ENCODE data around the gene ADAT1. TPM values are rescaled to one million over a fixed set of nuclear protein-coding genes. Genes with fewer than 3 reads are reported as not detected.

Gene ADAT1
- polyA plus RNA-seq, 1 experiment: 18.9 TPM

GRCh38 chr16:75570396-75571065 is 52.5 kb downstream of the ADAT1 start:
- no peak for DNase-seq (ENCODE audit: low read depth)
- ChIA-PET POLR2A (no interaction called here), CTCF (no interaction called here)
- Histone ChIP-seq H3K4me3 (ENCODE audit: low read depth, low read length) (no peak overlapping the region), H3K27me3 (ENCODE audit: control insufficient read depth, insufficient read depth, low read length) (no peaks in the 10 kb centered on the region), H3K36me3 (ENCODE audit: control insufficient read depth, insufficient read depth, low read length) (peaks cover 32% of the 10 kb centered on the region)
- no peak for TF ChIP-seq CTCF (IDR thresholded peaks at IDR 0.05; ENCODE audit: insufficient read depth, low read depth, low read length)

- CTCF ChIA-PET: interaction anchor here (3.5 kb wide), 1 partner anchor 14 kb away, joined by 9 read pairs; no protein-coding TSS in a partner anchor
- H3K4me3 ChIP-seq (ENCODE audit: low read depth, low read length): no peak overlapping the region
- POLR2A ChIA-PET: no interaction called here
Observed at GRCh38 chr16:75567911-75568310, 55.2 kb downstream of the ADAT1 start.

GRCh38 chr16:75566758-75567255 is 56.3 kb downstream of the ADAT1 start:
- DNase-seq (ENCODE audit: low read depth): no peak
- H3K4me3 ChIP-seq (ENCODE audit: low read depth, low read length): peak overlapping the region; percentile 83
- TF ChIP-seq CTCF (IDR thresholded peaks at IDR 0.05; ENCODE audit: insufficient read depth, low read depth, low read length): no peak
- ChIA-PET CTCF (interaction anchor here (0.6 to 3.5 kb wide), 5 partner anchors 9 to 94 kb away, joined by 3 to 9 read pairs (median 3); no protein-coding TSS in a partner anchor), POLR2A (no interaction called here)
- 0 out of 2 replicates have a peak, but pooled peaks cover 2% of the 10 kb centered on the region for H3K27me3 ChIP-seq (ENCODE audit: control insufficient read depth, insufficient read depth, low read length)
- H3K36me3 ChIP-seq (ENCODE audit: control insufficient read depth, insufficient read depth, low read length): peaks cover 14% of the 10 kb centered on the region

More at GRCh38 chr16:75567911-75568310, 55.2 kb downstream of the ADAT1 start:
- no peak for TF ChIP-seq CTCF (IDR thresholded peaks at IDR 0.05; ENCODE audit: insufficient read depth, low read depth, low read length)
- Histone ChIP-seq H3K36me3 (ENCODE audit: control insufficient read depth, insufficient read depth, low read length) (peaks cover 21% of the 10 kb centered on the region), H3K27me3 (ENCODE audit: control insufficient read depth, insufficient read depth, low read length) (0 out of 2 replicates have a peak, but pooled peaks cover 2% of the 10 kb centered on the region)
- DNase-seq (ENCODE audit: low read depth): no peak

GRCh38 chr16:75566040-75566757 is 56.9 kb downstream of the ADAT1 start, which contains the start of gene GABARAPL2:
Gene GABARAPL2, plus strand, starts transcription at chr16:75566379. Its CDS starts 108 bp downstream, at chr16:75566487.
- Histone ChIP-seq H3K36me3 (ENCODE audit: control insufficient read depth, insufficient read depth, low read length) (peaks cover 11% of the 10 kb centered on the region), H3K4me3 (ENCODE audit: low read depth, low read length) (peak within 1 kb of the TSS; percentile 83), H3K27me3 (ENCODE audit: control insufficient read depth, insufficient read depth, low read length) (peaks cover 2% of the 10 kb centered on the region; the same call in 1 of the 2 replicates)
- no peak for DNase-seq (ENCODE audit: low read depth)
- POLR2A ChIA-PET: interaction anchor here (0.5 kb wide), 1 partner anchor 68 kb away, joined by 4 read pairs; no protein-coding TSS in a partner anchor
- TF ChIP-seq CTCF (IDR thresholded peaks at IDR 0.05; ENCODE audit: insufficient read depth, low read depth, low read length): no peak
- CTCF ChIA-PET: interaction anchor here (0.7 to 3.5 kb wide), 6 partner anchors 9 to 49 kb away, joined by 3 to 11 read pairs (median 4); no protein-coding TSS in a partner anchor

GRCh38 chr16:75565640-75566039 is 57.4 kb downstream of the ADAT1 start:
- Histone ChIP-seq H3K27me3 (ENCODE audit: control insufficient read depth, insufficient read depth, low read length) (peaks cover 2% of the 10 kb centered on the region; the same call in 1 of the 2 replicates), H3K4me3 (ENCODE audit: low read depth, low read length) (peak overlapping the region; percentile 83), H3K36me3 (ENCODE audit: control insufficient read depth, insufficient read depth, low read length) (peaks cover 11% of the 10 kb centered on the region)
- no peak for TF ChIP-seq CTCF (IDR thresholded peaks at IDR 0.05; ENCODE audit: insufficient read depth, low read depth, low read length)
- POLR2A ChIA-PET: interaction anchor here (0.5 kb wide), 1 partner anchor 69 kb away, joined by 4 read pairs; no protein-coding TSS in a partner anchor
- no peak for DNase-seq (ENCODE audit: low read depth)
- CTCF ChIA-PET: interaction anchor here (1.2 to 3.5 kb wide), 4 partner anchors 14 to 49 kb away, joined by 3 to 11 read pairs (median 6); no protein-coding TSS in a partner anchor

All from BJ (cell line).